SIG-M5 (cell line): Measurements from ENCODE around the gene TMEM144.

ENCODE experiments used
- DNase-seq: peaks from one replicate; lab custom pipeline; 2025; lab: John Stamatoyannopoulos, UW

TMEM144 gene

GRCh38 chr4:158297866-158298265 lies 87.6 kb downstream of the TMEM144 start:
- no peak for DNase-seq

- DNase-seq = no peak
Measured at GRCh38 chr4:158299459-158300007, 89.2 kb downstream of the TMEM144 start.

GRCh38 chr4:158300012-158300411 lies 89.7 kb downstream of the TMEM144 start:
- no peak for DNase-seq

- DNase-seq = no peak
Measured at GRCh38 chr4:158302076-158302866, 92.0 kb downstream of the TMEM144 start.

- no peak for DNase-seq
Measured at GRCh38 chr4:158304694-158305093, 94.4 kb downstream of the TMEM144 start.
